Activated naive CD8-positive, alpha-beta T cell treated with anti-CD3 and anti-CD28 coated beads, Interleukin-2, amount 50 U/mL, for 16 hours (primary cell): ENCODE results near the gene CRB3.

Experiments used
- DNase-seq: peaks from one replicate; pipeline ENCODE4 v3.0.0-alpha.2; 2020; ENCODE audit warnings: low read depth, low spot score

CRB3 gene

DNA sequence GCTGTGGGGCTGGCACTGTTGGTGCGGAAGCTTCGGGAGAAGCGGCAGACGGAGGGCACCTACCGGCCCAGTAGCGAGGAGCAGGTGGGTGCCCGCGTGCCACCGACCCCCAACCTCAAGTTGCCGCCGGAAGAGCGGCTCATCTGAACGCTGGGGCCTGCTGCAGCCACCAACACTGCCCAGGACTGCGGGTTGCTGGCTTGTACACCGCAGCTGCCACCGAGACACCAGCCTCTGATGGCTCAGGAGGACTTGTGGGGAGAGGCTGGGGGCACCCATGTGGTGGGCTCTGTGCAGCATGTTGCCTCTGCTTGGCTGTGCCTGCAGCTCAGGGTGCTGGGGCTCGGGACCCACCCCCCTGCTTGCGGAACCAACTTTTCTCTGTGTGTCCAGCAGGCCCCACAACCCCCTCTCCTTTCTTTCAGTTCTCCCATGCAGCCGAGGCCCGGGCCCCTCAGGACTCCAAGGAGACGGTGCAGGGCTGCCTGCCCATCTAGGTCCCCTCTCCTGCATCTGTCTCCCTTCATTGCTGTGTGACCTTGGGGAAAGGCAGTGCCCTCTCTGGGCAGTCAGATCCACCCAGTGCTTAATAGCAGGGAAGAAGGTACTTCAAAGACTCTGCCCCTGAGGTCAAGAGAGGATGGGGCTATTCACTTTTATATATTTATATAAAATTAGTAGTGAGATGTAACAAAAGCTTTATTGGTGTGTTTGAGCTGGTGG lies 2.6 kb downstream of the CRB3 start:
- DNase-seq: no peak

DNA sequence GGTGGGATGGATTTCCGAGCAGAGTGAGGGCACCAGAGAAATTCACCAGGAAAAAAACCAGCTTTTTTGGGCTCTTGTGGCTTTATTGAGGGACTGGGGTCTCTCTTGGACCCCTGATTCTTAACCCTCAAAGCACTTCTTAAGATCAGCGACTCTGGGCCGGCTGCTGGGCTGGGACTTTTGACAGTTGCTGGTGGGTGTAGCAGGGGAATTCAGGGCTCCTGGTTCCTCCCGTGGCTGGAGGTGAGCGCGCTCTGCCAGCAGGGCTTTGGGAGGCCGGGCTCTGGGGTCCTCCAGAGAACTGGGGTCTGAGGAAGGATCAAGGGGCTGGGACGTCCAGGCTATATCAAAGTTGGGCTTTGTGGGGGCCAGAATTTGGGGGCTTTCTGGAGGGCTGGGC lies 3.3 kb downstream of the CRB3 start:
- no peak for DNase-seq

DNA sequence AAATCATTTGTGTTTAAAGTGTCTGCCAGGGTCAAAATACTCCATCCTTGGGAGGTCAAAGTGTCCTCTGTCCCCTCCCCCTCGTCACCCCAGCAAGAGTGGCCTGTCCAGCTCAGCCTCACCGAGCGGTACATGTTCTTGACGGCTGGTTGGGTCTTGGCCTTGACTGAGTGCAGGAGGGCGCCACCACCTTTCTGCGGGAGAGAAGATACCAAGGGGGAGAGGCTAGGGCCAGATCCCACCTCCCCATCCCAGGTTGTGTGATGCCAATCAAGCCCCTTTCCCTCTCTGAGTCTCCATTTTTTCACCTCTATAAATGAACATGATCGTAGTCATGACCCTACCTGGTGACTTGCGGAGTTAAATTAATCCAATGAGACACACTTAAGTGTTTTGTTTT lies 6.1 kb downstream of the CRB3 start:
- no peak for DNase-seq

DNA sequence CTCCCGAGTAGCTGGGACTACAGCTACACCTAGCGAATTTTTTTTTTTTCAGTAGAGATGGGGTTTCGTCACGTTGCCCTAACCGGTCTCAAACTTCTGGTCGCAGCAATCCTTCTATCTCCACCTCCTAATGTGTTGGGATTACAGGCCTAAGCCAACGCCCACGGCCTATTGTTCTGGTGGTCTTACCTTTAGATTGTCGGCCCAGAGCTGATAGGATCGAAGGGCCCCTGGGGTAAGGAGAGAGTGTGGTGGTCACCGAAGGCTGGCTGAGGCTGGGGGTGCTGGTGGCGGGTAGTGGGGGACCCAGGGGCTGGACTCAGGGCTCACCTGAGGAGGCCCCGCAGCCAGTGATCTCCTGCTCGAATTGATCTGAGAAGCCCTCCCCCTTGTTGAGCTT lies 7.0 kb downstream of the CRB3 start:
- no peak for DNase-seq

DNA sequence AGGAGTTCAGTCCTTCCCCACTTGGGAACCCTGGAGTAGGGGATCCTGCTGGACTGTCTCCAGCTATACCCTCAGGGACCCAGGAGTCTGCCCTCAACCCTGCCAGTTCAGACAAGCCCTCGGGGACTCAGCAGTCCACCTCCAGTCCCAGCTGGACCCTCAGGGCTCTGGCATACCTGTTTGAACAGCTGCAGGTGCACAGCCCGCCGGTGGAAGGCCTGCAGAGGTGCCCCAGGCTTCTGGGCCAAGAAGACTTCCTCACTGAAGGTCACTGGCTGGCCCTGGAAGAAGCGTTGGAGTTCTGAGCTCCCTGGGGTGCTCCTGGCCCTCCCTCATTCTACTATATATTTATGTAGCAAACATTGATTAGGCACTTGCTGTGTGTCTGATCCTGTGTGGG lies 8.6 kb downstream of the CRB3 start:
- DNase-seq: no peak

DNA sequence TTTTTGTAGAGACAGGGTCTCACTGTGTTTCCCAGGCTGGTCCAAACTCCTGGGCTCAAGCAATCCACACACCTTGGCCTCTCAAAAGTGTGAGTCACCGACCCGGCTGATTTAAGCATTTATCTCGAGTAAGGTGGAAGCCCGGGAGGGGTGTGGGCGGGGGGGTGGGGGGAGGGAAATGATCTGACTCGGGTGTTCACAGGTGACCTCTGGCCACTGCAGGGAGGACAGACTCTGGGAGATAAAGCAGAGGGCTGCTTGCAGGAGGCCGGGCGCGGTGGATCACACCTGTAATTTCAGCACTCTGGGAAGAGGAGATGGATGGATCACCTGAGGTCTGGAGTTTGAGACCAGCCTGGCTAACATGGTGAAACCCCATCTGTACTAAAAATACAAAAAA lies 9.6 kb downstream of the CRB3 start:
- no peak for DNase-seq

DNA sequence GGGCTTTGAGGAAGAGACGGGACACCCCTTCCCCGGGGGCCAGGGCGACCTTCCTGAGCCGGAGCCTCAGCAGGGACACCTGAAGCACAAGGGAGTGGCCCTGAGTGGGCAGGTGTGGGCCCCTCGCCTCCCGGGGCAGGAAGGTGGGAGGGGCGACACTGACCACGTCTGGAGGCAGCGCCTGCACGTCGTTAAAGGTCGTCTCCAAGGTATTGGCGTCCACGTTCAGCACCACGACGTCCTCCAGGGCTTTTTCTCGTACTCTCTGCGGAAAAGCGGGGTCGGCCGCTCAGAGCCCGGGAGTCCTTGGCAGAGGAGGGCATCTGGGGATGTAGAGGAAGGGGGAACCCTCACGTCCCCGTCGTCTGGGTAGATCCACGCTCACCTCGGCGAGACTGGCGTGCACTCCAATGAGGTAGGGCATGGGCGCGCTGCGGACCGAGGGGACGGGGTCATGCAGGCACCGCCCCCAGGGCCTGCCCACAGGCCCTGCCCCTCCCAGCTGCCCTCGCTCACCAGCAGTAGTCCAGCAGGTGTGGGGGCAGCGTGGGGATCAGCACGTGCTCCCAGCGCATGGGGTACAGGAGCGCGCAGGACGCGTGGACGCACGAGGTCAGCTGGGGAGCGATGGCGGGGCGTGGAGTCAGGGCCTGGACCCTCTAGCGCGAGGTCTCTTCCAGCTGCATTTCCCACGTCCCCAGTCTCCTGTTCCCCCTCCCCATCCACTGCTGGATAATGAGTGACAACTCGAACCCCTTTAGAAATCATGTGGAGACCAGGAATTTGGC lies 11.4 kb downstream of the CRB3 start:
- DNase-seq: no peak

DNA sequence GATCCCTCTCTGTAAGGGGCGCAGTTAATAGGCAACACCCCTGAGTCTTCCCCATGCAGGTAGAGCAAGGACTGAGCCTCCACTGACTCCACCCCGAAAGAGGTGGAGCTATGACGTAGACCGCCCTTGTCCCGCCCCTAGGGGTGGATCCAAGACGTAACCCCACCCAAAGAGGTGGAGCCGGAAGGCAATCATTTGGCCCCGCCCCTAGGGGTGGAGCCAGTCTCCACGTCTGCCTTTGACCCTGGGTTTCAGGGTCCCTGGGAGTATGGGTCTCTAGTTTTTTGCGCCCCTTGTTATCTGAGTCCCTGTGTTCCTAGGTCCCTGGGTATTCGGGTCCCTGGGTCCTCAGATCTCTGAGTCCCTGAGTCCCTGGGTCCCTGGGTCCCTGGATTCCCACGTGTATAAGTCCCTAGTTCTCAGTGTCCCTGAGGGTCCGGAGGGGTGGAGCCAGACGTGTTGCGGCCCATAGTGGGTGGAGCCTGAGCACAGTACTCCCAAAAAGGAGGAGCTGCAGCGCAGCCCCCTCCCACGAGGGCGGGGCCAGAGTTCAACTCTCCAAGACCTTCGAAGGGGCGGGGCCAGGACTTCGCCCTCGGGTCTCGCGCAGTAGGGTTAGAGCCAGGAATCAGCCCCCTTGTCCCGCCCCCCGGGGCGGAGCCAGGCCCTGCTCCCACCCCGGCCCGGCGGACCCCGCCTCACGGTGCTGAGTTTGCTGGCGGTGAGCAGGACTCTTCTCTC lies 12.3 kb downstream of the CRB3 start:
- no peak for DNase-seq

DNA sequence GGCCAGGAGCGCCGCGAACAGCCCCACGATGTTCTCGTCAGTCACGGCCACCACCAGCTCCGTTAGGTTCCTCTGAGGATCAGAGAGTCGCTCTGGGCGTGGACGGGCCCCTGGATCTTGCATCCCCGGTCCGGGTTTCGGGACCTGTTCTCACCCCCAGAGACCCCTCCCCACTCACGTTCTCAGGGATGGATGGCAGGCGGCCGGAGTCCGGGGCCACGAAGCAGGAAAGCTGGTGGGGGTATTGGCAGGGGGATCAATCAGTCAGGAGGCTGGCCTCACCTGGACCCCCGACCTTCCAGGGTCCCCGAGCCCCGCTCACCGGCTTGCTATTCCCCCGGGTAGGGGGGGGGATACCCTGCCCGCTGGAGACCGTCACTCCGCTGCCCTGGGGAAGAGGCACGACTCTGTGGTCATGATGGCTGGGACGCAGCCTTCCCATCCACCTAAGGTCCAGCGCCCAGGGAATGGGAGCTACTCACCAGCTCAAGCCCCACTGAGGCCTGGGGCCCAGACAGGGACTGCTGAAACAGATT lies 12.9 kb downstream of the CRB3 start:
- DNase-seq: no peak

DNA sequence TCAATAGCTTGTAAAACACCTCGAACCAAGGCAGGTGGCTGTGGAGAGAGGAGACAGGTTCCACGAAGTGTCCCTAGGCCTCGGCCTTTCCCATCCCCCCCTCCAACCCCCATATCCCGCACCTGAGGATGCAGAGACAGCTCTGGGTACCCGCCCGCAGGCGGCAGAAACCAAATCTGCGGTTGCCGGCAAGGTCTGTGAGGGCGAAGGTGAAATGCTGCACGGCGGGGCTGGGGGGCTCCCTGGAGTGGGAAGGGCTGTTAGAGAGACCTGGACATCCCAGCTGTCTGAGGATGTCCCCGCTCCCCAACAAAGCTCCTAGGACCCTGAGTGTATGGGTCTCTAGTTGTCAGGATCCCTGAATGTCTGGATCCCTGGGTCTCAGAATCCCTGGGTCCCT lies 14.7 kb downstream of the CRB3 start:
- DNase-seq: no peak

DNA sequence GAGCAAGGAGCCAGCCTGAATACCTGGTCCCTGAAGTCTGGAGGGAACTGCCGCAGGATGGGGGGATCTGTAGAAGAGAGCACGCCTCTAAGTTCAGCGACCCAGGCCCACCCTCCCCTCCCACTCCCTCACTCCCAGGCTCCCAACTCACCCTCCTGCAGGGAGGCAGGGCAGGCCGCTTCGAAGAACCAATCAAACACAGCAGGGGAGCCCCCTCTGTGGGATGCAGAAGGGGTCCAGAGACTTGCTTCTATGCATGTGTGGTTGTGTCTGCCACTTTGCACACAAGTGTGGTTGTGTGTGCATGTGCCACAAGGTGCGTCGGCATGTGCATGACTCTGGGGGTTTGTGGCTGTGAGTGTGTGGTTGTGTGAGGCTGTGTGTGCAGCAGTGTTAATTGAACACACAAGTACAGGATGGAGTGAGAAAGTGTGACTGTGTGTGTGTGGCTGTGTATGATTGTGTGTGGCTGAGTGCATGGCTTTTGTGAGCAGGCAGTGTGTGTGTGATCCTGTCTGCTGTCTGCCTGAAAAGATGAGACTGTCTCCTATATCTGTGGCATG lies 15.8 kb downstream of the CRB3 start:
- DNase-seq: no peak

DNA sequence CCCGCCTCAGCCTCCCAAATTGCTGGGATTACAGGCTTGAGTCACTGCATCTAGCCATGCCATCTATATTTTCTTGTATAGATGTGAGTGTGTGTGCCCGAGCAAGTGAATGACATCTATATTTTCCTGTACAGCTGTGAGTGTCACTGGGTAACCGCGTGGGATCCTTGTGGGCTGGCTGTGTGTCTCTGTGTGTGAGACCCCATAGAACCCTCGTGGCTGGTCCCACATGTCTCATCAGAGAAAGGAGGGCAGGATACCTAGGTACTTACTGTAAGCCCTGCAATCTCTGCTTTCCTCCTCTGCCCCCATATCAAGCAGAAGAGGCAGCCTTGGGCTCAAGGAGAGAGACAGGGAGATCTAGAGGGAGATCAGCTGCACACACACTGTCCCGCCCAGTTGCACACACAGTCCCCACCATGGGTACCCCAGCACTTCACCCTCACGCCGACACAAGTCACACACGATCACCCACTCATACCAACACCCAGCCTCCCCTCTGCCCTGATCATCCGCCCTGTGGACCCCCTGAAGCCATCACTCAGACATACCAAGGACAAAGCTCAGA lies 16.9 kb downstream of the CRB3 start:
- no peak for DNase-seq

DNA sequence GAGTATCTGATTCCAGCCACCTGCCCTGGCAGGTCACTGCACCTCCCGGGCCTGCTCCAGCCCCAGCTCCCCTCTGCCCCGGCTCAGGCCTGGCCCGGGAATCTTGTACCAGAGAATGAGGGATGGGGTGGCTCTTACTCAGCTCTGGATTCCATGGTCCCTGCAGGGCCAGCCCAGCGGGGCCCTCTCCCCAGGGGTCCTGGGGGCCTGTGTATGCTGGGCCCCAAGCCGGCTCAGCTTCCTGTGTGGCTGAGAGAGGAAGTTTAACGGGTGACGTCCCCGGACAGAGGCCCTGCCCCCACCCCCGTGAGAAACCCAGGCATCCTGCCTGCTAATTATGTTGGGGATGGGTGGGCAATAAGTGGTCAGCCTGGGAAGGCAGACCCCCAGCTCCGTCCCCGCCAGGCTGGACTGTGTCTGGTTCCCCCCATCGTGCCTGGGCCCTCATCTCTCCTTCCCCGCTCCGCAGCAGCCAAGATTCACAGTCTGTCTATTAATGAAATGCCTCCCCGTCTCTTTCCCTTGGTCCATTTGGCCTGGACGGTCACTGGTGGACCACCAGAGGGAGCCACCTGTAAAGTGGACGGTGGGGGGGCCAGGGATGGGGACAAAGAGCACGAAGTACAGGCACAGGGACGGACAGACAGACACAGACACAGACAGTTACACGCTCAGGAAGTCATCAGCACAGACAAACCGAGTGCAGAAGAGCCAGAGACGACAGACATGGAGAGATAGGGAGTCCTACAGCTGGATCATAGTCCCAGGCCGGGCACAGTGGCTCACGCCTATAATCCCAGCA lies 17.7 kb downstream of the CRB3 start, which contains the start of gene DENND1C:
Gene DENND1C (minus strand): TSS at position 247 of the 802 bp plus-strand sequence. CDS start 92 bp downstream, at position 155.
- DNase-seq: peak; percentile 40

DNA sequence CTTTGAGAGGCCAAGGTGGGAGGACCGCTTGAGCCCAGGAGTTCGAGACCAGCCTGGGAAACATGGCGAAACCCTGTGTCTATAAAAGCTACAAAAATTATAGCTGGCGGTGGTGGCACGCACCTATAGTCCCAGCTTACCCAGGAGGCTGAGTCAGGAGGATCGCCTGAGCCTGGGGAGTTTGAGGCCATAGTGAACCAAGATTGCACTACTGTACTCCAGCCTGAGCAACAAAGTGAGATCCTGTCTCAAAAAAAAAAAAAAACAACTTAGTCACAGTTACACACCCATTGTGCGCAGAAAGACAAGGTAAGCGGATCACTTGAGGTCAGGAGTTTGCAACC lies 18.2 kb downstream of the CRB3 start:
- no peak for DNase-seq

DNA sequence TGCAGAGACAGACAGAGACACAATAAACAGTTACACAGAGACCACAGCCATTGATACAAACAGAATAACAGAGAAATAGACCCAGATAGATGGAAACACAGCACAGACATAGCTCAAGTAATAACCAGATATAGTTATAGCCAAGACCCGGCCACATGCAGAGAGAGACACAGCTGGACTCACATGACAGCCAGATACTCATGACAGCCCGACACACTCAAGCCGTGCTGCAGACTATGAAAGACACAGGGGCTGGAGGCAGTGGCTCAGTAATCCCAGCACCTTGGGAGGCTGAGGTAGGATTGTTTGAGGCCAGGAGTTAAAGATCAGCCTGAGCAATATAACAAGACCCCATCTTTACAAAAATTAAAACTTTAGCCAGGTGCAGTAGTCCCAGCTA lies 19.2 kb downstream of the CRB3 start:
- DNase-seq: no peak

DNA sequence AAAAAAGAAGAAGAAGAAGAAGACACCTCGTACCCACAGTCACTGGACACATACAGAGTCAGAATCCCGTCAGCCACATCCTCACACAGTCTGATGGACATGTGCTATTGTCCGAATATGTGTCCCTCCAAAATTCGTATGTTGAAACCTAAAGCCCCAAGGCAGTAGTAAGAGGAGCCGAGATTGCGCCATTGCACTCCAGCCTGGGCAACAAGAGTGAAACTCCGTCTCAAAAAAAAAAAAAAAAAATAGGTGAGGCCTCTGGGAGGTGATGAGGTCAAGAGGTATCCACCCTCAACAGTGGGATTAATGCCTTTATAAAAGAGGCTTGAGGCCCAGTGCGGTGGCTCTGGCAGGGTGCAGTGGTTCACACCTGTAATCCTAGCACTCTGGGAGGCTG lies 20.2 kb downstream of the CRB3 start:
- DNase-seq: no peak

DNA sequence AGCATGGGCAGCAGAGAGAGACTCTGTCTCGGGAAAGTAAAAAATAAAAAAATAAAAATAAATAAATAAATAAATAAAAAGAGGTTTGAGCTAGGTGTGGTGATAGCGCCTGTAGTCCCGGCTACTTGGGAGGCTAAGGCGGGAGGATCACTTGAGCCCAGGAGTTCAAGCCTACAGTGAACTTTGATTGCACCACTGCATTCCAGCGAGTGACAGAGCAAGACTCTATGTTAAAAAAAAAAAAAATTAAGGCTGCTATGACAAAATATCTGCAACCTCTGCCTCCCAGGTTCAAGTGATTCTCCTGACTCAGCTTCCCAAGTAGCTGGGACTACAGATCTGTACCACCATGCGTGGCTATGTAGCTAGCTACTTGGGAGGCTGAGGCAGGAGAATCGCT lies 20.8 kb downstream of the CRB3 start:
- DNase-seq: no peak

DNA sequence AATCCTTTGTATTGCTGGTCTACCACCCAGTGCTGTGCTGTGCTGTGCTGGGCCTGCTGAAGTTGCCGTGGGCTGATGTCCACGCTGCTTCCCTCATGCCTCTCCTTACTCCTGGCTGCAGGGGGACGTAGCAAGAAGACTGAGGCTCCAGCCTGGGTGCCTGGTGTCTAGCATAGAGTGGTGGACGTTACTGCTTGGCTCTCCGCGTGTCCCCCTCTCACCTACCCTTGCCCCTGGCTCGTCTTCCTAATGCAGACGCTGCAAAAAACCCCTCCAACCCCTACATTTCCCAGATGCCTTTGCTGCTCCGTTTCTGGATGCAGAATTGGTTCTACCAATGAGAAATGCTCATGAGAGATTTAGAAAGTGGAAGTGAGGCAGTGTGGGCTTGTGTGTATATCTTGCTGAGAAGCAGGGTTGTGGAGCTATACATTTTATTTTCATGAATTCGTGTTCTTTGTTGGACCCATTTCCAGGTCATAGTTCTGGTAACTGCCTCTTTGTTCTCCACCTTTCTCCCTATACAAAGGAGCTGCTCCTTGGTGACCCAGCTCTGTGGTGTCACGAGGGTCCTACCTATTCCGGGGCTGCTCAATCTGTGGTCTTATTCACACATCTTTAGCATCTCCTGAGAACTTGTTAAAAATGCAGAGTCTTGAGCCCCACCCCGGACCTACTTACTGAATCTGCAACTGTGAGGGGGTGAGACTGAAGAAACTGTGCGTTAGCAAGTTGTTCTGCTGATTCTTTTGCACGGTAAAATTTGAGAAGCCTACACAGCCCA lies 25.4 kb downstream of the CRB3 start:
- no peak for DNase-seq

DNA sequence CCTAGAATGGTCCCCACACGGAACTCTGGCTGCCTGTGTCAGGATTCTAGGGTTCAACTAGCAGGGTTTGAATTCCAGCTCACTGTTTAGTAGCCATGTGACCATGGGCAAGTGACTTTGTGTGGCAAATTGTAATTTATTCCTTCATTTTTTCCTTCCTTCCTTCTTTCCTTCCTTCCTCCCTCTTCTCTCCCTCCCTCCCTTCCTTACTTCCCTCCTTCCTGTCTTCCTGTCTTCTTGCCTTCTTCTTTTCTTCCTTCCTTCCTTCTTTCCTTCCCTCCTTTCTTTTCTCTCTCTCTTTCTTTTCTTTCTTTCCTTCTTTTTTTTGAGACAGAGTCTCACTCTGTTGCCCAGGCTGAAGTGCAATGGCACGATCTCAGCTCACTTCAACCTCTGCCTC lies 26.1 kb downstream of the CRB3 start:
- no peak for DNase-seq
